T1000 (cell line): ENCODE measurements around the gene N4BP2L1.
"Not testable (repeated sequence)": the region's sequence is repeated elsewhere in the genome, so short reads cannot be mapped to it uniquely, and the experiment has no call there.

Experiments used
- DNase-seq: peaks from one replicate; lab custom pipeline; 2025; ENCODE audit warnings: mixed read lengths; lab: John Stamatoyannopoulos, UW

N4BP2L1 gene

GRCh38 chr13:32390048-32390447, 37.9 kb downstream of the N4BP2L1 start:
- no peak for DNase-seq

- no peak for DNase-seq
Measured at GRCh38 chr13:32385410-32385809, 42.5 kb downstream of the N4BP2L1 start.

GRCh38 chr13:32384702-32385101, 43.2 kb downstream of the N4BP2L1 start:
- no peak for DNase-seq

- DNase-seq = no peak
Measured at GRCh38 chr13:32383836-32384618, 43.9 kb downstream of the N4BP2L1 start.

GRCh38 chr13:32381539-32381938, 46.4 kb downstream of the N4BP2L1 start:
- DNase-seq = no peak

GRCh38 chr13:32378012-32378411, 49.9 kb downstream of the N4BP2L1 start:
- no peak for DNase-seq

- DNase-seq = no peak
Measured at GRCh38 chr13:32376642-32377415, 51.1 kb downstream of the N4BP2L1 start.

GRCh38 chr13:32370805-32371204, 57.1 kb downstream of the N4BP2L1 start:
- no peak for DNase-seq

GRCh38 chr13:32362574-32362973, 65.4 kb downstream of the N4BP2L1 start:
- DNase-seq = no peak

GRCh38 chr13:32355935-32356334, 72.0 kb downstream of the N4BP2L1 start:
- DNase-seq = not testable (repeated sequence)

GRCh38 chr13:32354040-32354439, 73.9 kb downstream of the N4BP2L1 start:
- DNase-seq = no peak

- DNase-seq = not testable (repeated sequence)
Measured at GRCh38 chr13:32350839-32351441, 77.0 kb downstream of the N4BP2L1 start.
